ENCODE data around the gene PYCARD. TPM values are rescaled to one million over a fixed set of nuclear protein-coding genes. Genes with fewer than 3 reads are reported as not detected.

PYCARD gene
- total RNA-seq, 1 donor from 2014 or later, result 1.7 TPM

GRCh38 chr16:31217136-31217530, 14.6 kb upstream of the PYCARD start:
- Mint-ChIP-seq H3K36me3 (ENCODE audit: low read depth) (no peaks in the 10 kb centered on the region), H3K4me1 (peaks cover 8% of the 10 kb centered on the region), H3K27ac (ENCODE audit: unreplicated experiment) (no peak overlapping the region), H3K4me3 (no peak overlapping the region), H3K9me3 (no peaks in the 10 kb centered on the region), H3K27me3 (ENCODE audit: low read depth) (peaks cover 92% of the 10 kb centered on the region)
- no peak for DNase-seq (ENCODE audit: low read depth, low spot score)
- no peak for TF ChIP-seq CTCF (conservative IDR thresholded peaks at IDR 0.05)

- H3K27ac Mint-ChIP-seq (ENCODE audit: unreplicated experiment), result no peak within 1 kb of the TSS
- H3K27me3 Mint-ChIP-seq (ENCODE audit: low read depth), result peaks cover 91% of the 10 kb centered on the region
Observed at GRCh38 chr16:31216422-31217135, 14.0 kb upstream of the PYCARD start, which contains the start of gene PYDC1. TSS of gene PYDC1 (minus strand) at chr16:31217135. CDS start at chr16:31217028, 107 bp downstream.

GRCh38 chr16:31215287-31216162, 13.0 kb upstream of the PYCARD start:
- TF ChIP-seq CTCF (conservative IDR thresholded peaks at IDR 0.05), result no peak
- Mint-ChIP-seq H3K27ac (ENCODE audit: unreplicated experiment) (no peak overlapping the region), H3K4me1 (peaks cover 8% of the 10 kb centered on the region), H3K4me3 (peak overlapping the region; percentile 78), H3K27me3 (ENCODE audit: low read depth) (peaks cover 88% of the 10 kb centered on the region), H3K9me3 (no peaks in the 10 kb centered on the region), H3K36me3 (ENCODE audit: low read depth) (no peaks in the 10 kb centered on the region)
- no peak for DNase-seq (ENCODE audit: low read depth, low spot score)

More at GRCh38 chr16:31216422-31217135, 14.0 kb upstream of the PYCARD start, which contains the start of gene PYDC1:
- Mint-ChIP-seq H3K36me3 (ENCODE audit: low read depth) (no peaks in the 10 kb centered on the region), H3K9me3 (no peaks in the 10 kb centered on the region), H3K4me3 (peak within 1 kb of the TSS; percentile 15), H3K4me1 (peaks cover 8% of the 10 kb centered on the region)
- DNase-seq (ENCODE audit: low read depth, low spot score), result no peak
- no peak for TF ChIP-seq CTCF (conservative IDR thresholded peaks at IDR 0.05)

- Mint-ChIP-seq H3K36me3 (ENCODE audit: low read depth) (no peaks in the 10 kb centered on the region), H3K4me3 (peak overlapping the region; percentile 78), H3K9me3 (no peaks in the 10 kb centered on the region), H3K4me1 (peaks cover 8% of the 10 kb centered on the region), H3K27me3 (ENCODE audit: low read depth) (peaks cover 90% of the 10 kb centered on the region), H3K27ac (ENCODE audit: unreplicated experiment) (no peak overlapping the region)
- no peak for DNase-seq (ENCODE audit: low read depth, low spot score)
- TF ChIP-seq CTCF (conservative IDR thresholded peaks at IDR 0.05), result no peak
Observed at GRCh38 chr16:31214708-31215286, 12.2 kb upstream of the PYCARD start.

- TF ChIP-seq CTCF (conservative IDR thresholded peaks at IDR 0.05), result no peak
- H3K27ac Mint-ChIP-seq (ENCODE audit: unreplicated experiment), result no peak within 1 kb of the TSS
- peaks cover 8% of the 10 kb centered on the region for H3K4me1 Mint-ChIP-seq
- H3K4me3 Mint-ChIP-seq, result peak within 1 kb of the TSS; percentile 10
- DNase-seq (ENCODE audit: low read depth, low spot score), result no peak
- peaks cover 90% of the 10 kb centered on the region for H3K27me3 Mint-ChIP-seq (ENCODE audit: low read depth)
- no peaks in the 10 kb centered on the region for H3K36me3 Mint-ChIP-seq (ENCODE audit: low read depth)
- no peaks in the 10 kb centered on the region for H3K9me3 Mint-ChIP-seq
Observed at GRCh38 chr16:31213877-31214707, 11.5 kb upstream of the PYCARD start, which contains the start of gene TRIM72. TSS of gene TRIM72 (plus strand) at chr16:31214119. CDS start at chr16:31214739, 620 bp downstream.
